A549 treated with CORT108297 at 1 μM for 4 hours (cell line): ENCODE data around the gene LRFN4. TPM values are rescaled to one million over a fixed set of nuclear protein-coding genes. Genes with fewer than 3 reads are reported as not detected.

Source experiments
- total RNA-seq: library from RNA; stranded (reverse); fragments of 200-300 nt; extraction: Qiagen RNA extraction; gene quantifications from 5 replicates; pipeline ENCODE4 v1.2.3, GENCODE V29; 2022

LRFN4 gene
- 59.1 to 102 TPM (median 89.7 TPM) in 5 replicates for total RNA-seq

GRCh38 chr11:66856496-66857233 lies at the start of gene LRFN4:
TSS of gene LRFN4 (plus strand) at chr11:66857064. CDS start at chr11:66857745, 681 bp downstream.

DNA sequence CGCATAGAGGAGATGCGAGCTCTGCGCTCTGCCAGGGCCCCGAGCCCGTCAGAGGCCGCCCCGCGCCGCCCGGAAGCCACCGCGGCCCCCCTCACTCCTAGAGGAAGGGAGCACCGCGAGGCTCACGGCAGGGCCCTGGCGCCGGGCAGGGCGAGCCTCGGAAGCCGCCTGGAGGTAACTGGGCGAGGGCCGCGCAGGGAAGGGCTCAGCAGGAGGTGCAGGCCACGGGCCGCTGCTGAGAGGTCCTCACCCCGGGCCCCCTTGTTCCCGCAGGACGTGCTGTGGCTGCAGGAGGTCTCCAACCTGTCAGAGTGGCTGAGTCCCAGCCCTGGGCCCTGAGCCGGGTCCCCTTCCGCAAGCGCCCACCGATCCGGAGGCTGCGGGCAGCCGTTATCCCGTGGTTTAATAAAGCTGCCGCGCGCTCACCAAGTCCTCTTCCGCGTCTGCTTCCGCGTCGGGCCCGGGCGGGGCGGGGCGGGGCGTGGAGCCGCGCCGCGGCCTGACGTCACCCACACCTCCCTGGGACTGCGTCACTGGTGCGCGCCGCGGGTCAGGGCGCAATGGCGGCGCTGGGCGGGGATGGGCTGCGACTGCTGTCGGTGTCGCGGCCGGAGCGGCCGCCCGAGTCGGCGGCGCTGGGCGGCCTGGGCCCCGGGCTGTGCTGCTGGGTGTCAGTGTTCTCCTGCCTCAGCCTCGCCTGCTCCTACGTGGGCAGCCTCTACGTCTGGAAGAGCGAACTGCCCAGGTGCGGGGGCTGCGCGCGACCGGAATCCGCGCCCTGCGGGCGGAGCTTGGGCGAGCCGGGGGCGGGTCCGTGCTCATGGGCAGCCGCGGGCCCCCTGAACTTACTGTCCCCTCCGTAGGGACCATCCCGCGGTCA lies 13.7 kb upstream of the LRFN4 start, which contains the start of gene RCE1:
Gene RCE1 (plus strand): TSS at position 546 of the 880 bp plus-strand sequence. CDS start 15 bp downstream, at position 561.

Other genes with a start within 250 kb of the LRFN4 start
- gene RBM14, start 240.4 kb upstream of the LRFN4 start, total RNA-seq, result 60.9 to 82.1 TPM (median 70.9 TPM) in 5 replicates
- gene RBM4, start 218.4 kb upstream of the LRFN4 start, total RNA-seq, result 129 to 158 TPM (median 144 TPM) in 5 replicates
- 20.0 to 22.8 TPM (median 21.0 TPM) in 5 replicates for gene RBM4B, start 179.2 kb upstream of the LRFN4 start, total RNA-seq
- 9.4 to 11.7 TPM (median 10.1 TPM) in 5 replicates for gene SPTBN2, start 127.8 kb upstream of the LRFN4 start, total RNA-seq
- 34.5 to 52.2 TPM (median 49.8 TPM) in 5 replicates for gene RCE1, start 13.6 kb upstream of the LRFN4 start, total RNA-seq
- 24.5 to 38.1 TPM (median 36.7 TPM) in 5 replicates for gene PC, start 101.3 kb downstream of the LRFN4 start, total RNA-seq
- gene C11orf86, start 118.2 kb downstream of the LRFN4 start, total RNA-seq, result 38.8 to 74.1 TPM (median 60.3 TPM) in 5 replicates
- 11.2 to 18.6 TPM (median 16.8 TPM) in 5 replicates for gene SYT12, start 166.1 kb downstream of the LRFN4 start, total RNA-seq
- gene RHOD, start 199.8 kb downstream of the LRFN4 start, total RNA-seq, result 32.6 to 51.6 TPM (median 47.3 TPM) in 5 replicates